Epithelial cell of proximal tubule (primary cell): ENCODE data around the gene PARP12. TPM values are rescaled to one million over a fixed set of nuclear protein-coding genes. Genes with fewer than 3 reads are reported as not detected.

Source experiments
- DNase-seq: peaks from one replicate; pipeline ENCODE4 v3.0.0-alpha.2; 2011; ENCODE audit warnings: low read depth
- H3K4me3 ChIP-seq: 2 replicates; pipeline ENCODE4 v1.5.1; 2011; ENCODE audit warnings: low read depth, mild to moderate bottlenecking, low read length
- total RNA-seq: library from RNA; depleted of rRNA; stranded (reverse); fragments of >200 nt; gene quantifications from 2 replicates; pipeline ENCODE4 v1.2.3, GENCODE V29; 2015
- TF ChIP-seq, protein P1 (sequence below): conservative IDR thresholded peaks from 2 replicates; pipeline ENCODE4 v1.5.1; 2012; ENCODE audit warnings: low read depth, mild to moderate bottlenecking, low read length

Gene PARP12
- total RNA-seq, 1 donor from 2014 or later: 20.9 TPM

DNA sequence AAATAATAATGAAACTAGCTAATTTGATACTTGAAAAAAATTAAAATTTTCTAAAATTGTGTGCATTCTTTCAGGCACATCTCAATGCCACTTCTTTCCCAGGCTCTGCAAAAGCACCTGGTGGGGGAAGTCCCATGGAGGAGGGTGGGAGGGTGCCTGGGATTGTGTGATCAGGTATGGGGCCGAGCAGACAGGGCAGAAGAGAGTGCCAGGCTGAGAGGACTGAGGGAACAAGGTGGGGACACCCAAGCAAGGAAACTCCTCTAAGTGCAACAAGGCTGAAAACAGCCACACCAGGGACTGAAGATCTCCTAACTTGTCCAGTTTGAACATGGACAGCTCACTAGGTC lies 13.8 kb downstream of the PARP12 start:
- TF ChIP-seq, protein P1, sequence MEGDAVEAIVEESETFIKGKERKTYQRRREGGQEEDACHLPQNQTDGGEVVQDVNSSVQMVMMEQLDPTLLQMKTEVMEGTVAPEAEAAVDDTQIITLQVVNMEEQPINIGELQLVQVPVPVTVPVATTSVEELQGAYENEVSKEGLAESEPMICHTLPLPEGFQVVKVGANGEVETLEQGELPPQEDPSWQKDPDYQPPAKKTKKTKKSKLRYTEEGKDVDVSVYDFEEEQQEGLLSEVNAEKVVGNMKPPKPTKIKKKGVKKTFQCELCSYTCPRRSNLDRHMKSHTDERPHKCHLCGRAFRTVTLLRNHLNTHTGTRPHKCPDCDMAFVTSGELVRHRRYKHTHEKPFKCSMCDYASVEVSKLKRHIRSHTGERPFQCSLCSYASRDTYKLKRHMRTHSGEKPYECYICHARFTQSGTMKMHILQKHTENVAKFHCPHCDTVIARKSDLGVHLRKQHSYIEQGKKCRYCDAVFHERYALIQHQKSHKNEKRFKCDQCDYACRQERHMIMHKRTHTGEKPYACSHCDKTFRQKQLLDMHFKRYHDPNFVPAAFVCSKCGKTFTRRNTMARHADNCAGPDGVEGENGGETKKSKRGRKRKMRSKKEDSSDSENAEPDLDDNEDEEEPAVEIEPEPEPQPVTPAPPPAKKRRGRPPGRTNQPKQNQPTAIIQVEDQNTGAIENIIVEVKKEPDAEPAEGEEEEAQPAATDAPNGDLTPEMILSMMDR: no peak
- no peak overlapping the region for H3K4me3 ChIP-seq
- DNase-seq: no peak

DNA sequence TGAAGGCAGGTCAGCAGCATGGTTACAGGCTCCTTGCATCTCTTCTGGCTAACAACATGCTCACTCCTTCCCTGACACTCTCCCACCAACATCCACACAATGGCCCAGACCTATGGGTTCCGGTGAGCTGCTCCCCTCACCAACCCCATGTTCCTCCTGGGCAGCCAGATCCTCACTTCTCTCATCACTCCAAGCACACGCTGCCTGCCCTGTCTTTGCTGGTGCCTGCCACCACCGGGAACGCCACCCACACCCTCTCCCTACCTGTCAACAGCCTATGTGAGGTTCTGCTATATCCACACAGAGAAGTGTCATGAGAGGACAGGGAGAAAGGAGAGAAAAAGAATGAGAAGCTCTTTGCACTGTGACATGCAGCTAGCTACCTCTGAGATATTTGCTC lies 14.6 kb downstream of the PARP12 start:
- no peak overlapping the region for H3K4me3 ChIP-seq
- TF ChIP-seq, protein P1: no peak
- DNase-seq: no peak

DNA sequence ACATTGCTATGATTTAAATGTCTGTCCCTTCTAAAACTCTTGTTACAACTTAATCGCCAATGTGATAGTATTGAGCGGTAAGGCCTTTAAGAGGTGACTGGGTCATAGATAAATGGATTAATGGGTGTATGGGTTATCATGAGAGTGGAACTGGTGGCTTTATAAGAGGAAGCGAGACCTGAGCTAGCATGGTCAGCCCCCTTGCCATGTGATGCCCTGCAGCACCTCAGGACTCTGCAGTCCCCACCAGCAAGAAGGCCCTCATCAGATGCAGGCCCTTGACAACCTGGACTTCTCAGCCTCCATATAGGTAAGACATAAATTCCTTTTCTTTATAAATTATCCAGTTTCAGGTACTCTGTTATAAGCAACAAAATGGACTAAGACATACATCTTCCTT lies 15.6 kb downstream of the PARP12 start:
- no peak for DNase-seq
- no peak overlapping the region for H3K4me3 ChIP-seq
- TF ChIP-seq, protein P1: no peak

DNA sequence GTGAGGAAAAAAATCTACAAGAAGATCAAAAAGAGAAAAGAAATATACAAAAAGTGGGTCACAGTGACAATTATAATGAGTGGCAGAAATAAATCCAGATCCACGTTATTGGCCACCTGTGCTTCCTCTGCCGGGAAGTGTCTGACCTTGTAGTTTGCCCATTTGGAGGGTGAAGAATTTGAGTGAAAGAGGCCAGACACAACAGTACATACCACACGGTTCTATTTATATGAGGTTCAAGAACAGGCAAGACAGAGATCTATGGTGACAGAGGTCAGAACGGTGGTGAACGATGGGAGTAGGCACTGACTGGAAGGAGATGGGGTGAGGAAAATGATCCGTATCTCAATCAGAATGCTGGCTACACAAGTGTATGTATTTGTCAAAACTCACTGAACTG lies 17.1 kb downstream of the PARP12 start:
- no peak for DNase-seq
- TF ChIP-seq, protein P1: no peak
- no peak overlapping the region for H3K4me3 ChIP-seq

DNA sequence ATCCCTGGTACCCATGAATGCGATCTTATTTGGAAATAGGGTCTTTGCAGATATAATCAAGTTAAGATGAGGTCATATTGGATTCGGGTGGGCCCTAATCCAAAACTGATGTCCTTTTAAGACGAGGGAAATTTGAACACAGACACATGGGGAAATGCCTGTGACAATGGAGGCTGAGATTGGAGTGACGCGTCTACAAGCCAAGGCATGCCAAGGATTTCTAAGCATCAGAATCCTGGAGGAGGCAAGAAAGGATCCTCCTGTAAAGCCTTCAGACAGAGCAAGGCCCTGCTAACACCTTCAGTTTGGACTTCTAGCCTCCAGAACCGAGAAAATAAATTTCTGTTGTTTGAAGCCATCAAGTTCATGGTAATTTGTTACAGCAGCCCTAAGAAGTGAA lies 18.5 kb downstream of the PARP12 start:
- no peak overlapping the region for H3K4me3 ChIP-seq
- TF ChIP-seq, protein P1: no peak
- DNase-seq: no peak

DNA sequence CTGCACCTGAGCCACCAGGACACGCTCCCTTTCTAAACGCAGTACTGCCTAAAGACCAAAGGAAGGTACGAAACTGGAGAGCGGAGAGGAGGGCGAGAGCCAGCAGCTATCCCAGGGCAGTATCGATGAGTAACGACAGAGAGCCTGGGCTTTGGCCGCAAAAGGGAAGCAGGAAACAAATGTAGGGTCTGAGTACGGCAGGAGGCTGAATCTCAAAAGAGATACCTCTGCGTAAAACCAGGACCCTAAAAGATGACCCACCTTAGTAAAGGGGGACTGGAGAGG lies 20.4 kb downstream of the PARP12 start:
- DNase-seq: no peak

DNA sequence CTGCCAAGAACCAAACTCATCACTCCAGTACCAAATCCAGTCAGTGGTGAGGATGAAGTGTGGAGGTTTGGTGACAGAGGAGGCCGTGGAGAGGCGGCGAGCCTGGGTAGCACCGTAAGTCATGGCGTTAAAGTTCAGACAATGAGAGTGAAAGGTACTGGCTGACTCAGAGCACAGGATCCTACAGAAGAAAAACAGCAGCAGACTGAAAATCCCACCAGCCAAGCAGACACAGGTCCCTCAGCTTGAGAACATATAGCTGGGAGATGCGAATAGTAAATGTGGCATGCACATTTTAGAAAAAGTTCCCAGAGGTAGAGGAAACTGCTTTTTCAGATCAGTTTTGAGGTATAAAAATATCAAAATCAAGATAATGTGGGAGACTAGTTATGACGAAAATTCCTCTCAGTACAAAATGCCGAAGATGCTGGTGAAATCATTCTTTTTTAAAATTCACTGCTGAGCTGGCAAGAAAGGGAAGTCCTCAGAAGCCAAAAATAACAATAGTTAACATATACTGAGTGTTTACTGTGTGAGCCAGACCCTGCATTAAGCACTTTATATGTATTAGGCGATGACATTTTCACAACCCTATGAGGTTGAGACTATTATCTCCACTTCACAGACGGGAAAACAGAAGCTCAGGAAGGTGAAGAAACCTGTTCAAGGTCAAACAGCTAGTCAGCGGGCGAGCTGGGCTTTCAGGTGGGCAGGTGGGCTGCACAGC lies 20.9 kb downstream of the PARP12 start:
- DNase-seq: no peak
- TF ChIP-seq, protein P1: no peak
- no peak overlapping the region for H3K4me3 ChIP-seq

More for the DNA sequence above, 20.4 kb downstream of the PARP12 start:
- no peak overlapping the region for H3K4me3 ChIP-seq
- TF ChIP-seq, protein P1: no peak
